Activated CD4-positive, CD25-positive, alpha-beta regulatory T cell treated with anti-CD3 and anti-CD28 coated beads, Interleukin-2, amount 50 U/mL, for 24 hours (primary cell): ENCODE measurements around the gene GNB3.
"Not testable (repeated sequence)": the region's sequence is repeated elsewhere in the genome, so short reads cannot be mapped to it uniquely, and the experiment has no call there.

Experiments
- ATAC-seq, 2 donors: fragments of 150-1000 bp; cut with Tn5 transposase; one replicate each; pipeline ENCODE4 v1.10.0; 2021; ENCODE audit warnings: mild to moderate bottlenecking in 1 of 2, moderate library complexity in 1 of 2

Gene GNB3

GRCh38 chr12:6863586-6864321 is 23.0 kb downstream of the GNB3 start:
- no peak for ATAC-seq

GRCh38 chr12:6865307-6865706 is 24.6 kb downstream of the GNB3 start:
- not testable (repeated sequence) for ATAC-seq

GRCh38 chr12:6866163-6866919 is 25.6 kb downstream of the GNB3 start:
- no peak for ATAC-seq

GRCh38 chr12:6866920-6867412 is 26.2 kb downstream of the GNB3 start:
- peak; percentile 1 to 2 for ATAC-seq

- ATAC-seq = peak; percentile 69 to 75
These were observed 26.9 kb downstream of the GNB3 start, which contains the start of gene TPI1 for GRCh38 chr12:6867413-6868210. Gene TPI1 (plus strand): TSS chr12:6867531. CDS start chr12:6867567, 36 bp downstream.

- peak in 1 of 2 donors; percentile 3 for ATAC-seq
These were observed 27.7 kb downstream of the GNB3 start for GRCh38 chr12:6868211-6869048.

GRCh38 chr12:6869049-6870021 is 28.6 kb downstream of the GNB3 start:
- ATAC-seq = no peak

GRCh38 chr12:6870304-6870703 is 29.6 kb downstream of the GNB3 start:
- not testable (repeated sequence) for ATAC-seq

- no peak for ATAC-seq
These were observed 30.6 kb downstream of the GNB3 start for GRCh38 chr12:6871052-6871957.

GRCh38 chr12:6872073-6873048 is 31.6 kb downstream of the GNB3 start:
- ATAC-seq = peak; percentile 30 to 44

GRCh38 chr12:6873094-6874014 is 32.6 kb downstream of the GNB3 start, which contains the start of gene SPSB2:
Gene SPSB2 (minus strand): TSS chr12:6873303. CDS start chr12:6872901, 402 bp downstream.
- ATAC-seq = peak; percentile 78 to 82

- ATAC-seq = not testable (repeated sequence)
These were observed 33.3 kb downstream of the GNB3 start for GRCh38 chr12:6874015-6874368.

- ATAC-seq = not testable (repeated sequence)
These were observed 39.1 kb downstream of the GNB3 start for GRCh38 chr12:6879824-6880223.

- ATAC-seq = no peak
These were observed 42.5 kb downstream of the GNB3 start for GRCh38 chr12:6883252-6883651.

- ATAC-seq = no peak
These were observed 43.0 kb downstream of the GNB3 start for GRCh38 chr12:6883683-6884082.

GRCh38 chr12:6884539-6884938 is 43.8 kb downstream of the GNB3 start:
- no peak for ATAC-seq
